Spinal cord (tissue), 10 donors: ENCODE results near the gene TAPBPL. TPM values are rescaled to one million over a fixed set of nuclear protein-coding genes. Genes with fewer than 3 reads are reported as not detected.
"Not testable (repeated sequence)": the region's sequence is repeated elsewhere in the genome, so short reads cannot be mapped to it uniquely, and the experiment has no call there.

Source experiments
- DNase-seq, 6 donors: peaks; one replicate each; pipeline versions ENCODE4 v3.0.0 to v3.0.0-alpha.2; 2013 to 2015; ENCODE audit warnings: low spot score in 6 of 6, low read depth in 4 of 6
- H3K27ac ChIP-seq: one replicate; pipeline ENCODE4 v1.5.1; 2013; ENCODE audit warnings: low read depth, low read length, control low read depth
- H3K27me3 ChIP-seq: one replicate; pipeline ENCODE4 v1.6.1; 2013; ENCODE audit warnings: low read length; ENCODE audit not compliant: control insufficient read depth, insufficient read depth
- H3K36me3 ChIP-seq: one replicate; pipeline ENCODE4 v1.6.1; 2013; ENCODE audit warnings: low read length; ENCODE audit not compliant: control insufficient read depth, insufficient read depth
- H3K4me1 ChIP-seq: one replicate; pipeline ENCODE4 v1.6.1; 2013; ENCODE audit warnings: low read length; ENCODE audit not compliant: control insufficient read depth, insufficient read depth
- H3K4me3 ChIP-seq: one replicate; pipeline ENCODE4 v1.5.1; 2013; ENCODE audit warnings: low read depth, low read length, control low read depth
- H3K9me3 ChIP-seq: one replicate; pipeline ENCODE4 v1.6.1; 2013; ENCODE audit warnings: low read length; ENCODE audit not compliant: control insufficient read depth, insufficient read depth
- WGBS: methylation state at CpG from one replicate; pipeline ENCODE4 v1.1.5; 2013; ENCODE audit warnings: missing lambda C conversion rate; ENCODE audit not compliant: insufficient coverage; 5-methylcytosine and 5-hydroxymethylcytosine counted together
- polyA plus RNA-seq, 2 donors: library from polyadenylated mRNA; unstranded; fragments of 120-200 nt; gene quantifications; one replicate each; pipeline ENCODE4 v1.2.1, GENCODE V29; 2013; ENCODE audit not compliant: insufficient read length in 2 of 2
- total RNA-seq, 2 donors: library from RNA; depleted of rRNA in 1 of 2; stranded (reverse); fragments of 120-200 nt in 1 of 2; fragments of >200 nt in 1 of 2; gene quantifications; one replicate each; pipeline versions ENCODE4 v1.2.3 to v1.2.4, GENCODE V29; 2013 to 2014
- donor health status: healthy.

Gene TAPBPL
- total and polyA plus RNA-seq, 4 donors: 7.6 to 26.4 (median 10.4) TPM

GRCh38 chr12:6488240-6488639 is 36.4 kb downstream of the TAPBPL start:
- Histone ChIP-seq H3K4me3 (no peak overlapping the region), H3K4me1 (no peaks in the 10 kb centered on the region), H3K27me3 (no peaks in the 10 kb centered on the region), H3K27ac (no peak overlapping the region), H3K36me3 (peaks cover 6% of the 10 kb centered on the region), H3K9me3 (no peaks in the 10 kb centered on the region)
- 88% methylated on average over 1 of the region's 1 CpG for WGBS
- no peak for DNase-seq

DNA sequence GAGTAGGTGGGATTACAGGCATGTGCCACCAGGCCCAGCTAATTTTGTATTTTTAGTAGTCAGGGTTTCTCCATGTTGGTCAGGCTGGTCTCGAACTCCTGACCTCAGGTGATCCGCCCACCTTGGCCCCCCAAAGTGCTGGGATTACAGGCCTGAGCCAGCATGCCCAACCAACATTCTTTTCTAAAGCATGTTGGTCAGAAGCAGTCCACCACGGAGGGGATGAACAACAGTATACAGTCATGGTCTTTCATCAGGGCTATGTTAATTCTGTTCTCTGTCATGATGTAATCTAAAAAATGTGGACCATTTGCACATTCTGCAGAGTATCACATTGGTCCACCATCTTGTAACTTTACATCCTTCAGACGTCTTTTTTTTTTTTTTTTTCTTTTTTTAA is 37.6 kb downstream of the TAPBPL start:
- no peaks in the 10 kb centered on the region for H3K4me1 ChIP-seq
- no peaks in the 10 kb centered on the region for H3K27me3 ChIP-seq
- H3K9me3 ChIP-seq: no peaks in the 10 kb centered on the region
- H3K36me3 ChIP-seq: peaks cover 6% of the 10 kb centered on the region
- no peak overlapping the region for H3K27ac ChIP-seq
- no peak for DNase-seq
- H3K4me3 ChIP-seq: no peak overlapping the region
- 66% methylated on average over 3 of the region's 4 CpGs for WGBS

DNA sequence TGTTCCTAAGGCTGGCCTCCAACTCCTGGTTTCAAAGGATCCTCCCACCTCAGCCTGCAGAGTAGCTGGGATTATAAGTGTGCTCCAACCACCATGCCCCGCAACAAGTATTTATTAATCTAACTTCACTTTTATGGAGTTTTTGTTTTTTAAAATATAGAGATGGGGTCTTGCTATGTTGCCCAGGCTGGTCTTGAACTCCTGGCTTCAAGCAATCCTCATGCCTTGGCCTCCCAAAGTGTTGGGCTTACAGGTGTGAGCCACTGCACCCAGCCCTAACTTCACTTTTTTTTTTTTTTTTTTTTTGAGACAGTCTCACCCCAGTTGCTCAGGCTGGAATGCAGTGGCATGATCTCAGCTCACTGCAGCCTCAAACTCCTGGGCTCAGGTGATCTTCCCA is 38.8 kb downstream of the TAPBPL start:
- not testable (repeated sequence) for H3K4me3 ChIP-seq, H3K36me3 ChIP-seq, H3K27ac ChIP-seq, DNase-seq, H3K27me3 ChIP-seq, H3K4me1 ChIP-seq, H3K9me3 ChIP-seq
- WGBS: no CpG with 5 or more reads among the region's 1 CpG

- H3K4me1 ChIP-seq: no peaks in the 10 kb centered on the region
- peak; percentile 76 to 98 (median 92) for DNase-seq
- H3K9me3 ChIP-seq: no peaks in the 10 kb centered on the region
- peaks cover 15% of the 10 kb centered on the region for H3K36me3 ChIP-seq
- WGBS: 0% methylated on average over 28 of the region's 39 CpGs
- H3K4me3 ChIP-seq: peak within 1 kb of the TSS; percentile 91
- peak within 1 kb of the TSS; percentile 99 for H3K27ac ChIP-seq
- H3K27me3 ChIP-seq: no peaks in the 10 kb centered on the region
Measured at GRCh38 chr12:6492838-6493496, 41.1 kb downstream of the TAPBPL start, which contains the start of gene MRPL51. TSS of gene MRPL51 (minus strand) at chr12:6493262. CDS start at chr12:6493136, 126 bp downstream.

GRCh38 chr12:6493497-6494257 is 41.8 kb downstream of the TAPBPL start, which contains the start of gene NCAPD2:
TSS of gene NCAPD2 (plus strand) at chr12:6494102. CDS start at chr12:6495099, 997 bp downstream.
- Histone ChIP-seq H3K9me3 (no peaks in the 10 kb centered on the region), H3K4me3 (peak within 1 kb of the TSS; percentile 91), H3K4me1 (no peaks in the 10 kb centered on the region), H3K27ac (peak within 1 kb of the TSS; percentile 99), H3K36me3 (peaks cover 17% of the 10 kb centered on the region), H3K27me3 (no peaks in the 10 kb centered on the region)
- DNase-seq: peak; percentile 84 to 98 (median 92)
- under 1% methylated on average over 47 of the region's 49 CpGs for WGBS

DNA sequence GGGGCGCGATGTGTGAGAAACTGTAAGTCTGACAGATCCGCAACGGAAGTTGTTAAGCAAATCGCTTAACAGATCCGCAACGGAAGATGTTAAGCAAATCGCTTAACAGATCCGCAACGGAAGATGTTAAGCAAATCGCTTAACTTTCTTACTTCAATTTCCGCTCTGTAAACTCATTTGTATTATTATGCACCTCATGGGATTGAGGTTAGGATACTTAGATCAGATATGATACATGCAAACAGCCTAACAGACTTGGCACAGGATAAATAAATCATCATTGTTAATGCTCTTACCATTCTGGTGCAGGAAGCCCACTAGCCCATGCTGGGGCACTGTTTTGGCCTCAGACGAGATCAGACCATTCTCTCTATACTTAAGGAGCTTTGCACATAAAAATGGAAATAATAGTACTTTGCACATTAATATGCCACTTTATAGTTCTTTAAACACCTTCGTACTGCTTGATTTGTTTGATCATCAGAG is 42.5 kb downstream of the TAPBPL start:
- H3K36me3 ChIP-seq: peaks cover 21% of the 10 kb centered on the region
- H3K27ac ChIP-seq: peak overlapping the region; percentile 99
- H3K27me3 ChIP-seq: no peaks in the 10 kb centered on the region

GRCh38 chr12:6494968-6495367 is 43.1 kb downstream of the TAPBPL start:
- H3K4me3 ChIP-seq: peak overlapping the region; percentile 91
- no peak overlapping the region for H3K27ac ChIP-seq

More for the DNA sequence above, 42.5 kb downstream of the TAPBPL start:
- H3K4me1 ChIP-seq: no peaks in the 10 kb centered on the region
- 0% methylated on average over 2 of the region's 14 CpGs for WGBS
- H3K9me3 ChIP-seq: no peaks in the 10 kb centered on the region
- H3K4me3 ChIP-seq: peak overlapping the region; percentile 91
- DNase-seq: no peak

GRCh38 chr12:6497291-6497690 is 45.4 kb downstream of the TAPBPL start:
- not testable (repeated sequence) for H3K9me3 ChIP-seq, H3K4me1 ChIP-seq, H3K4me3 ChIP-seq, H3K27me3 ChIP-seq, DNase-seq, H3K27ac ChIP-seq
- 100% methylated on average over 1 of the region's 3 CpGs for WGBS
- H3K36me3 ChIP-seq: peaks cover 22% of the 10 kb centered on the region

More at GRCh38 chr12:6494968-6495367, 43.1 kb downstream of the TAPBPL start:
- WGBS: no CpG with 5 or more reads among the region's 1 CpG
- DNase-seq: no peak
- Histone ChIP-seq H3K9me3 (no peaks in the 10 kb centered on the region), H3K27me3 (no peaks in the 10 kb centered on the region), H3K36me3 (peaks cover 27% of the 10 kb centered on the region), H3K4me1 (no peaks in the 10 kb centered on the region)

DNA sequence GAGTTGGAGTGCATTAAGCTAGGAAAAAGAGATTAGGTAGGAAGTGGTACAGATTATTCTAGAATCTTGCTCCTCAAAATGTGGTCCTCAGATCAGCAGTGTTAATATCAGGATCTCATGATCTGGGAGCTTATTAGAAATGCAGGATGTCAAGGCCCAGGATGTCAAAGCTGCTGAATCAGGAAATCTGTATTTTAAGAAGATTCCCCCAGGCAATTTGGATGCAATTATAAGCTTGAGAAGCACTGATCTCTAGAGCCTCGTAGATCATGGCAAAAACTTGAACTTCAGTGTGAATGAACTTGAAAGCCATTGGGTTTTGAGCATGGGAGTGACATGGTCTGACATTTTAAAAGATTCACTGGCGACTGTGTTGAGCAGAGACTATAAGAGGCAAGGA is 48.6 kb downstream of the TAPBPL start:
- no peak overlapping the region for H3K4me3 ChIP-seq
- no peaks in the 10 kb centered on the region for H3K9me3 ChIP-seq
- no peak for DNase-seq
- H3K27me3 ChIP-seq: no peaks in the 10 kb centered on the region
- H3K4me1 ChIP-seq: no peaks in the 10 kb centered on the region
- peaks cover 27% of the 10 kb centered on the region for H3K36me3 ChIP-seq
- H3K27ac ChIP-seq: no peak overlapping the region
- WGBS: 89% methylated on average over 2 of the region's 2 CpGs
